Testis (tissue), 2 donors: ENCODE measurements around the gene KDM2A.

Experiments
- CTCF ChIP-seq, 3 experiments: fragments of 450-650 bp in 2 of 3; fragments of 200-600 bp in 1 of 3; sonication (generic) in 1 of 3; IDR thresholded peaks; one replicate each; pipeline ENCODE4 v1.5.1; 2016 to 2019; ENCODE audit warnings: antibody characterized with exemption in 3 of 3, mild to moderate bottlenecking in 2 of 3, moderate library complexity in 1 of 3
- POLR2A ChIP-seq: fragments of 450-650 bp; IDR thresholded peaks from one replicate; pipeline ENCODE4 v1.6.1; 2017; ENCODE audit warnings: antibody characterized with exemption, mild to moderate bottlenecking, moderate library complexity

GRCh38 chr11:67290801-67291200, 171.7 kb downstream of the KDM2A start:
- no peak for TF ChIP-seq CTCF (IDR thresholded peaks at IDR 0.05)
- no peak for TF ChIP-seq POLR2A
